ENCODE data around the gene PLEKHA1. TPM values are rescaled to one million over a fixed set of nuclear protein-coding genes. Genes with fewer than 3 reads are reported as not detected.

Gene PLEKHA1
- total and polyA plus RNA-seq, 2 experiments from 2014 or later: 25.8 to 36.6 TPM

- Mint-ChIP-seq H3K4me3 (no peak overlapping the region), H3K36me3 (ENCODE audit: low read depth) (no peaks in the 10 kb centered on the region), H3K4me1 (peaks cover 16% of the 10 kb centered on the region), H3K27ac (no peak overlapping the region), H3K27me3 (ENCODE audit: insufficient read depth, low read depth, poor library complexity) (peaks cover 3% of the 10 kb centered on the region), H3K9me3 (no peaks in the 10 kb centered on the region)
- no peaks in the 10 kb centered on the region for H3K79me2 ChIP-seq (replicated peaks; ENCODE audit: insufficient read depth)
- no peaks in the 10 kb centered on the region for H3F3A ChIP-seq (replicated peaks; ENCODE audit: low read depth)
- H3K4me2 ChIP-seq: no peak overlapping the region
- H3K9me2 ChIP-seq (ENCODE audit: insufficient read depth): 0 out of 2 replicates have a peak, but pooled peaks cover 2% of the 10 kb centered on the region
- no peaks in the 10 kb centered on the region for H3K36me3 ChIP-seq (ENCODE audit: insufficient read depth)
- no peak overlapping the region for H3K27ac ChIP-seq (ENCODE audit: low read depth)
- no peak for ATAC-seq
- no peaks in the 10 kb centered on the region for H4K20me1 ChIP-seq (replicated peaks; ENCODE audit: insufficient read depth)
- no peak for DNase-seq (ENCODE audit: low spot score)
- peaks cover 7% of the 10 kb centered on the region for H3K4me1 ChIP-seq (ENCODE audit: insufficient read depth)
- TF ChIP-seq ZNF462 (CRISPR knock-in tag; IDR thresholded peaks at IDR 0.05): no peak
- no peak for TF ChIP-seq POLR2AphosphoS5 (IDR thresholded peaks at IDR 0.05; ENCODE audit: low read depth)
- TF ChIP-seq STAT1 (IDR thresholded peaks at IDR 0.05; ENCODE audit: unreplicated experiment): no peak
- TF ChIP-seq NANOG (IDR thresholded peaks at IDR 0.05; ENCODE audit: borderline replicate concordance): no peak
- no peak for TF ChIP-seq EZH2phosphoT487 (IDR thresholded peaks at IDR 0.05; ENCODE audit: unreplicated experiment)
- no peak for TF ChIP-seq CREB1 (CRISPR knock-in tag; IDR thresholded peaks at IDR 0.05; ENCODE audit: low read depth)
- no peak for TF ChIP-seq JUNB (IDR thresholded peaks at IDR 0.05; ENCODE audit: unreplicated experiment)
- no peak for TF ChIP-seq REST (IDR thresholded peaks at IDR 0.05; ENCODE audit: unreplicated experiment)
- TF ChIP-seq ETS1 (IDR thresholded peaks at IDR 0.05): no peak
- no peak for TF ChIP-seq CTCF (conservative IDR thresholded peaks at IDR 0.05; ENCODE audit: low read depth in 2 of 2)
- TF ChIP-seq ZNF331 (CRISPR knock-in tag; IDR thresholded peaks at IDR 0.05; ENCODE audit: low read depth): no peak
- TF ChIP-seq EZH2 (IDR thresholded peaks at IDR 0.05; ENCODE audit: low read depth, unreplicated experiment): no peak
- TF ChIP-seq ZNF114 (CRISPR knock-in tag; IDR thresholded peaks at IDR 0.05): no peak
- peak overlapping the region; percentile 28; the same call in 1 of the 2 replicates for H2AFZ ChIP-seq
- no peak overlapping the region for H3K4me3 ChIP-seq
- no peaks in the 10 kb centered on the region for H3K27me3 ChIP-seq (ENCODE audit: insufficient read depth)
Observed at GRCh38 chr10:122333037-122333436, 41.5 kb upstream of the PLEKHA1 start.
